GDM1 (cell line): ENCODE measurements around the gene ZNF511.

Source experiments
- DNase-seq: peaks from one replicate; lab custom pipeline; 2025; lab: John Stamatoyannopoulos, UW

The ZNF511 gene

DNA sequence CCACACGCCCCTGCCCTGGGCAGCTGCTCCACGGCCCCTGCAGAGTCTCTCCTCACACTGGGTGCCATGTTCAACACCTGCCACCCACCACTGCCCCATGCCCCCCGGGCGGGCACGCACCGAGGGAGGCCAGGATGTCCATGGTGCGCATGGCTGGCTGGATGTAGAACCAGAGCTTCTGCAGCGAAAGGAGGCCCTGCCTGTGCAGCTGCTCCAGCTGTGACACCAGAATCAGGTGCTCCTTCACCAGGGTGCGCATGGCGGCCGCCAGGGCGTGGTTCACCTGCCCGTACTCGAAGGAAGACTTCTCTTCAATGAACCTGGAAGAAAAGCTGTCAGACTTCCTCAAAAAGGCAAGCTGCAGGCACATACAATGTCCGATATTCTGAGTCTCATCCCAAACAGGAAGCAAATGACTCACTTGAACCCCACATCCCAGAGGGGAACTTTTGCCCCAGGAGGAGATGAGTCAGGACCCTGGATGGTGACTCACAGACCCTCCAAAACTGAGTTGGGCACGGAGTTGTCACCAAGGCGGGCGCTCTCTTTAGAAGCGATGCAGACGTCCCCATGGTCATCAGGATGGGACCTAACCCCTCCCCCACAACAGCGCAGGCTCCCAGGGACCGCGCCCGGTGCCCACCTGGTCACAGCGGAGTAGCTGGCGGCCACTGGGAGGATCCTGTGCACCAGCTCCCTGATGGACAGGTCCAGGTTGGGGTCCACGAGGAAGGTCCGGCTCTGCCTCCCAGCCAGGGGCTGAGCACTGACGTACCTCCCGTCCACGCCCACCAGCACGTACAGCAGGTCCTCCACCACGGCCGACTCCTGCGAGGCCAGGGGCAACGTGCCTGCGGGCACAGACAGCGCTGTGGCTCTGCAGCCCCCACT, 15.6 kb upstream of the ZNF511 start:
- DNase-seq: no peak

DNA sequence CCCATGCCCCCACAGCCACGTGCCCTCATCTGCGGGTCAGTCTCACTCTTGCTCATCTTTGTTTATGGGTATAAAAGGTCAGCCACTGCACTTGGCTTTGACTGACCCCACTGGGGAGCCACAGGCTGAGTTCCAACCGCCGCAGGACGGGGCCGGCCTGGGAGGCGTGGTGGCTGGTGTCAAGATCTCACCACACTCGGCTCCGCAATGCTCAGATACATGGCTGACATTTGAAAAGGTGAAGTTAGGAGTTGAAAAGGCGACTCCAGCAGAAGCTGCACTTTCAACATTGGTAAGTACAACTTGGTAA, 14.9 kb upstream of the ZNF511 start:
- no peak for DNase-seq

DNA sequence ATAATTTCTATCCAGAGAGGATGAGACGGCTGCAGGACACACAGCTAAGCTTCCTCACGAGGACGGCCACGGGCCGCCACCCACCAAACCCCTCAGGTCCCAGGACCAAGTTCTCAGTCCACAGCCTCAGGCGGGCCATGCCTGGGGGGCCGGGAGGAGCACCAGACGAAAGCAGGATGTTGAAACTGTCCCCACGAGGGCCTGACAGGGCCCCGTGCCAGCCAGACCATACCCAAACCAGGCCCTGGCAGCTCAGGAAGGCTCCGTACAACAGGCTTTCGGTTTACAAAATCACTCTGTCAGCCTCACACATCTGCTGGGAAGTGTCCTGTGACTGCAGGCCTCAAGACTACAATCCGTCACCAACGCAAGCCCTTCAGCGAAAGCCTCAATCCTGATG, 14.5 kb upstream of the ZNF511 start:
- no peak for DNase-seq

DNA sequence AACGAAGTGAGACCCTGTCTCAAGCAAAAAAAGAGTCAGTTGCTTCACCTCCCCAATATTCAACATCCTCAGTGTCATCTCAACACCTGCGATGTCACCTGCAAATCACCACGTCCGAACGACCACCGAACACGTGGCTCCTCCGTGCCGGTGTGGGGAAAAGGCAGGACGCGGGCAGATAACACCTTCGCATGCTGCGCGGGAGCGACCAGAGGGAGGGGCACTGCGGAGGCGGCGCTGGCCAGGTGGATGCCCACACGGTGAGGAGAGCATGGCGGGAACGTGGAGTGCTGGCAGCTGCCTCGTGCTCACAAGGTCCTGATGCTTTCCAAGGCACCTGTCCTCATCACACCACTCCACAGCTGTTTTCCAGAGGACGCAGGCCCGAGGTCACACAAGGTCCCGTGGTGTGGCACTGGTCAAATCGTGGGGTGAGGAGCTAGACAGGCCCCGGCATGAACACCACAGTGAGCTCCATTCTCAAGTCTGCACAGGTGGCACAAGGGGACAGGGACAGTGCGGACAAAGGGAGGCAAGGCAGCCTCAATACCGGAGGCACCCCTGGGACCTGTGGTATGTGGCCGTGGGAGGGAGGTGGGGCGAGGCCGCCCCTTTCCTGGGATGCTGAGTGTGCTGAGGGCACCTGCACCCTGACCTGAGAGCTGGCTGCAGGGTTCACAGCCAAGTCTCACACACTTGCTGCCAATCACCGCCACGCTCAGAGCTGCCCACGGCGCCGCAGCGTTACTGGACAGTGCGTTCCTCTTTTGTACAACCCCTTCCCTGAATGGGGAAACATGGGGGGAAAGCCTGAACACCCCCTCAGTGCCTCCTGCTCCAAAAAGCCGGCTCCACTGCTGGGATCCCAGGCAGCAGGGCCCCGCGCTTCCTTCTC, 13.0 kb upstream of the ZNF511 start:
- no peak for DNase-seq

DNA sequence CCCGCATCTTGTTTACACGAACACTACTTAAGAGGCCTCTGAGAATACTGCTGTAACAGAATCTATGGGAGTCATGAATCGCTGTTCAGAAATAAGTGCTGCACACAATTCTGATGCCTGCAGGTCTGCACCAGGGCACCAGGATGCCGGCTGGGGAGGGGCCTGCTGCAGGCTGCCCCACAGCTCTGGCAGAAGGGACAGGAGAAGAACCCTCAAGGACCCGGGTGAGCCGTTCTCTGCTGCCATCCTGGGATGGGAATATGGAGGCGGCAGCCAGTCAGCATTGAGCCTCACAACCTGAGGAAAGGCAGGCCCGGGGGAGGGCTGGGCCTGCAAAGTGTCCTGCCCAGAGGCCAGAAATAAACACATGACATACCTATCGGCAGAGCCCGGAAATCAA, 11.2 kb upstream of the ZNF511 start:
- no peak for DNase-seq

DNA sequence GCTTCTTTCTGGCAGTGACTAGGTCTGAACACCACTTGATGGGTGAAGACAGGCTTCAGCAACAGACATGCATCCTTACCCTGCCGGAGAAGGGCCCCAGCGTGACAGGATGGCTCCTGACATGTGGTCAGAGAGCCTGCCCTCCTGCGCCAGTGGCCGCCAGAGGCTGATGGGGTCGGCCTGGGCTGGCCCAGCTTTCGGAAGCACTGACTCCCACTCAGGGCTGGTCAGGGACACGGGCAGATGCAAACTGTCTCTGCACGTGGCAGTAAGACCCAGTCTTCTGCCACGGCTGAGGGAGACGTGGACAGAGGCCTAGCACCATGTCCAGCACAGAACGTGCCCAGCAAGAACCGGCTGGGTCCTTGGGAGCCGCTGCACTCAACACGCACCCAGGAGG, 10.2 kb upstream of the ZNF511 start:
- no peak for DNase-seq

DNA sequence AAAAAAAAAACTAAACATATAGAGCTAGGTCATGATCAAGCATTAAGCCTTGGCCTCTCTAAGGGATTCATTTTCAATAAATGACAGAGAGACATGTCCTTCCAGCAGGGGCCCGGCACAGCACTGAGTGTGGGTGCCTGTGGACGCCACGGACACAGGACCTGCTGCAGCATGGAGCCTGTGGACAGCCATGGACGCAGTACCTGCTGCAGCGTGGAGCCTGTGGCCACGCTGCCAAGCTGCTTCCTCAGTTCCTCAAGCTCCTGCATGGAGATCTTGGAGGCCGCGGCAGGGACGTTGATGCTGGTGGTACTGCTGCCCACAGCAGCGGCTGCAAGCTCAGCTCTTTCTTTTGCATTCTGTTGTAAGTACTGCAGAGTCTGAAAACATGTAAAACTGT, 9.5 kb upstream of the ZNF511 start:
- DNase-seq: no peak

DNA sequence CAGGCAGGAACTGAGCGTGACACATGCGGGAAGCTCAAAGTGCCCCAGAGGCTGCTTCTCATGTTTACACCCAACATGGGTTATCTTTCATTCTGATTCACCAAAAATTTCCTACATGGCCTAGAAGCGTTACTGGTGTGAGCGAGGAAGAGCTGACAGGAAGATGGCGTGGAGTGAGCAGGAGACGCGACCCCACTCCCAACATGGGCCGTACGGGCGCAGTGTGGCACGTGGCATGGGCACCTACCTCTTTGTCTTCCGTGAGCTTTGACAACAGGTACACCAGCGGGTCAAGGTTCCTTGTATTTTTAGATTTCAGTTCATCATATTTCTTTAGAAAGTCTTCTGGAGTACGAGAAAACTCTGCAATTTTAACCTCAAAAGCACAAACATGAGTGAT, 9.0 kb upstream of the ZNF511 start:
- no peak for DNase-seq

DNA sequence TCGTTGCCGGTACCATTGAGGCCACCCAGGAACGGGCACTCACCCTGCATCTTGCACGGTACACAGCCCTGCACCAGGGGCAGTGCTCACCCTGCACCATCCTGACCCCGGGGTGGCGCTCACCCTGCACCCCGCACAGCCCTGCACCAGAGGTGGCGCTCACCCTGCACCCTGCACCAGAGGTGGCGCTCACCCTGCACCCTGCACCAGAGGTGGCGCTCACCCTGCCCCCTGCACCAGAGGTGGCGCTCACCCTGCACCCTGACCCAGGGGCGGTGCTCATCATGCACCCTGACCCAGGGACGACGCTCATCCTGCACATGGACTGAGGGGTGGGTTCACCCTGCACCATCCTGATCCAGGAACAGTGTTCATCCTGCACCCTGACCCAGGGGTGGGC, 6.5 kb upstream of the ZNF511 start:
- no peak for DNase-seq

DNA sequence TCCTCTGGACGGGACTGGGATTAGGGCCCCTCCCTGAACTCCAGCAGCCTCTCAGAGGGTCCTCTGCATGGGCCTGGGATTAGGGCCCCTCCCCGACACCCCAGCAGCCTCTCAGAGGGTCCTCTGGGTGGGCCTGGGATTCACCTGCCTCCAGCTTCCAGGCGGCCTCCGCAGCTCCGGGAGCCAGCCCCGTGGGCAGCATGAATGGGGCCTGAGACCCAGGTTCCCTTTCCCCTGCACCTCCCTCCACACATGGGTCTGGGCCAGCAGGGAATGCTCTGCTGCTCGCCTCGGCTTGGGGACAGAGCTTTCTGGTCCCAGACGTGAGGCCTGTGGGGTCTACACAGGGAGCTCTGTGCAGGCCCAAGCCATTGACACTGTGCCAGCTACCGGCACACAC, 5.5 kb upstream of the ZNF511 start:
- no peak for DNase-seq

DNA sequence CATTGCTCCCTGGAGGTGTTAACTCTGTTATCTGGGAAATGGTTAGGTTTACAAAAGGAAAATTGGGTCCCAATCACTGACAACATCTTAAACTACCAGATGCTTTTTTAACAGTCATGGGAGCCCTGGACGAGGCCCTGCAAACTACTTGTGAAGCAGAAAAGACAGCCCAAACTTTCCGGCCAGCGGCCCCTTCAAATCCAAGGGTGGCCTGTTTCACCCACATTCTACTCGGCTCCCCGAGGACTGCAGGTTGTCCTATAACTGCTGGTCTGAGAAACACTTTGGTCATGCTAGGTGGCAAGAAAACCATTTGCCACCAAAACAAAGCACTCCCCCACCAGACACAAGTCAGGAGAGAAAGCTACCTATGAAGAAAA, 2.6 kb upstream of the ZNF511 start:
- no peak for DNase-seq

DNA sequence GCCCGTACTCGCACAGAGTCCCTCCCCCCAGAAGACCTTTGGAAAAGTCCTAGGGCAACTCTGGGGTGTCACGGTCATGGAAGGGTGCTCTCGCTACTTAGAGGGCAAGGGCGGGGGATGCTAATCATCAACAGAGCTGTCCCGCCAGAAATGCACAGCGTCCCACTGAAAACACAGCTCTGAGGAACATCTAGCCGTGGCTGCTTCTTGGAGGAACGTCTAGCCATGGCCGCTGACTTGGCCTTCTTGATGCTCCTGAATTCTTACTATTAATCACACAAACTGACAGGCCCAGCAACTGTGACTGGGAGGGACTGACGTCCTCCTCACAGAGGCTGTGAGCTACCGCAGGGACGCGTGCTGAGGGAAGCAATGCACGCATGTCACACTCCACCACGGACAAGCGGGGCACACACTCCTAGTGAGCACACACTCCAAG, 1.8 kb upstream of the ZNF511 start:
- DNase-seq: no peak

DNA sequence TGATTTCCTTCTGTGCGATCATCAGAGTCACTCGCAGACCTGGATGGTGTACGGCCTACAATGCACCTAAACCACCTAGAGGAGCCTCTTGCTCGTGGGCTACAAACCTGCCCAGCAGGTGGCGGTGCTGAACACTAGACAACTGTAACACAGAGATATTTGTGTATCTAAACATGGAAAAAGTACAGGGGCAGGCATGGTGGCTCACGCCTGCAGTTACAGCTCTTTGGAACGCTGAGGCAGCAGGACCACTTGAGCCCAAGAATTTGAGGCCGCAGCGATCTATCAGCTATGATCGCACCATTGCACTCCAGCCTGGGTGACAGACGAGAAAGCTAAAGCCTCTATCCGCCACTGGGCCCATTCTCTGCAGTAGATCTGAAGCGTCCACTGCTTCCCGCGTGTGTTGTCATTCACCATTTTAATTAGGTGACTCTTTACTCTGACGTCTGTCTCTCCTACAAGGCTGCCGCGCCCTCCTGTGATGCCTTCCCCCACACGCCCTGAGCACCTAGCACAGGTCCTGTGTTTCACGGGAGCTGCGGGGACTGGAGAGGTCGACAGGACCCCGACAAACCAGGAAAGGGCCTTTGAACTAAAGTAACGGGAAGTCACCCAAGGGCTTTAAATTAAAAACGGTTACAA, 816 bp upstream of the ZNF511 start:
- peak; percentile 59 for DNase-seq

DNA sequence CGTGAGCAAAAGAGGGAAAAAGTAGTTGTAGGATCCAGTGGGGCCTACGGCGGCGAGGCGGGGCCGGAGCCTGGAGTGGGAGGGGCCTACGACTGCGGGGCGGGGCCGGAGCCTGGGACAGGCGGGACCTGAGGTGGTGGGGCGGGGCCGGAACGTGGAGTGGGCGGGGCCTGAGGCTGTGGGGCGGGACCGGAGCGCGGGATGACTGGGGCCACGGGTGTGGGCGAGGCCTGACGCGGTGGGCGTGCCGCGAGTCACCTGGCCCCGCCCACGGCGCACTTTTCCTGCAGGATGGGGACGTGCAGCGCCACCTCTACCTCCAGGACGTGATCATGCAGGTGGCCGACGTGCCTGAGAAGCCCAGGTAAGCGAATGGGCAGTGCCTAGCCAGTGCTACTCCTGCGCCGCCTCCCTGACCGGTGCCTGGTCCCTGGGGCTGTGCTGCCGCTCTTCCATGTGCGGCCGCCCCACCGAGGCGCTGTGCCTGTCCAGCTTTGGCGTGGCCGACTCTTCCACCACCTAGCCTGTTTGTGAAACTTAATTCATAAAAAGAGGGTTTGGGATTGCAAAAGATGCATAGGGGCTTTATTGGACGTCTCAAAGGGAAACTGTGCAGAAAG, 496 bp downstream of the ZNF511 start:
- peak; percentile 89 for DNase-seq

DNA sequence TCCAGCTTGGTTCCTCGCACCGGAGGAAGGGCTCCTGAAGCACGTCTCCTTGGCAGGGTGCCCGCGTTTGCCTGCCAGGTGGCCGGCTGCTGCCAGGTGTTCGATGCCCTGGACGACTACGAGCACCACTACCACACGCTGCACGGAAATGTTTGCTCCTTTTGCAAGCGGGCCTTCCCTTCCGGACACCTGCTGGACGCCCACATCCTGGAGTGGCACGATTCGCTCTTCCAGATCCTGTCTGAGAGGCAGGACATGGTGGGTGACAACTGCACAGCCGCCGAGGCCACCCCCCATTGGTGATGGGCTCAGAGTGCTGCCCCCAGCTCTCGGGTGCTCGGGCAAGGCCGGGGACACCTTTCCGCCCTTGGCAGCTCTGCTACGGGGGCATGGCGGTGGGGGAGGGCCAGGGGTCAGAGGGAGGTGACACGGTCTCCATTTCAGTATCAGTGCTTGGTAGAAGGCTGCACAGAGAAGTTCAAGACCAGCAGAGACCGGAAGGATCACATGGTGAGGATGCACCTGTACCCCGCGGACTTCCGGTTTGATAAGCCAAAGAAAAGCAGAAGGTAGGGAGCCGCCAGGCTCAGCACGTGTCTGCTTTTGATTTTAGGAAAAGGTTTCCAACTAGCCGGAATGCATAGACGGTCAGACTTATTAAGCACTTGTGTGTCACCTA, 1.1 kb downstream of the ZNF511 start:
- DNase-seq: no peak

DNA sequence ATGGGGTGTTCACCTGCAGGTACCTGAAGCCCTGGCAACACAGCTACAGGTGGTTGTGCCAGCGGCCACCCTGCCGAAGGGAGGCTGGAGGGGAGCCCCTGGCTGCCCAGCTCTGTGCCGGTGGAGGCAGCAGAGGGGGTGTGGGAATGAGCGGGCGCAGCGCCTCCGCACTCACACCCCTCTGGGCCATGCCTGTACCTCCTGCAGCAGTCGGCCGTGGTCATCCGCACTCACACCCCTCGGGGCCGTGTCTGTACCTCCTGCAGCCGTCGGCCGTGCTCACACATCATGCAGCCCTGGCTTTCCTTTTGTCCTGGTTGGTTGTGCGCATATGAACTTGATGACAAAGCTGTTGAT, 1.7 kb downstream of the ZNF511 start:
- DNase-seq: no peak

DNA sequence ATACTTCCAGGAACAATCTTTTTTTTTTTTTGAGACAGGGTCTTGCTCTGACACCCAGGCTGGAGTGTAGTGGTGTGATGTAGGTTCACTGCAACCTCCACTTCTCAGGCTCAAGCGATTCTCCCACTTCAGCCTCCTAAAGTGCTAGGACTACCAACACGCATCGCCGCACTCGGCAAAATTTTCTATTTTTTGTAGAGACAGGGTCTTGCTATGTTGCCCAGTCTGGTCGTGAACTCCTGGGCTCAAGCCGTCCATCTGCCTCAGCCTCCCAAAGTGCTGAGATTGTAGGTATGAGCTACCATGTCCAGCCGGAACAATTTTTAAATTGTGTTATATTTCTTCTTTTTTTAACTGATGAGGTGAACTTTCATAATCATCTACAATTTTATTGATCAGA, 2.1 kb downstream of the ZNF511 start:
- DNase-seq: no peak

DNA sequence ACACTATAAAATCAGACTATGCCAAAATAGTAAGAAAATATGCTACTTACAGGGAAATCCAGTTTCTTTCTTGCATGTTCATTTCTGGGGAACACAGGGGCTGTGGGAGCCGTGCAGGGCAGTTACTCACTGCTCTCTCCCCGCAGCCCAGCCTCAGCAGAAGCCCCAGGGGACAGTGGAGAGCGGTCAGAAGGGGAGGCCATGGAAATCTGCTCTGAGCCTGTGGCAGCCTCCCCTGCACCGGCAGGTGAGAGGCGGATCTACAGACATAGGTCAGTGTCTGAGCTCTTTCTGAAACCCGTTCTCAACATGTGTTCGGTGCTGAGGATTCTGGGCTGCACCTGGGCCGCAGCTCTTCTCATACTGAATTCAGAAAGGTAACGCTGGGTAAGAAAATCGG, 2.9 kb downstream of the ZNF511 start:
- DNase-seq: no peak

DNA sequence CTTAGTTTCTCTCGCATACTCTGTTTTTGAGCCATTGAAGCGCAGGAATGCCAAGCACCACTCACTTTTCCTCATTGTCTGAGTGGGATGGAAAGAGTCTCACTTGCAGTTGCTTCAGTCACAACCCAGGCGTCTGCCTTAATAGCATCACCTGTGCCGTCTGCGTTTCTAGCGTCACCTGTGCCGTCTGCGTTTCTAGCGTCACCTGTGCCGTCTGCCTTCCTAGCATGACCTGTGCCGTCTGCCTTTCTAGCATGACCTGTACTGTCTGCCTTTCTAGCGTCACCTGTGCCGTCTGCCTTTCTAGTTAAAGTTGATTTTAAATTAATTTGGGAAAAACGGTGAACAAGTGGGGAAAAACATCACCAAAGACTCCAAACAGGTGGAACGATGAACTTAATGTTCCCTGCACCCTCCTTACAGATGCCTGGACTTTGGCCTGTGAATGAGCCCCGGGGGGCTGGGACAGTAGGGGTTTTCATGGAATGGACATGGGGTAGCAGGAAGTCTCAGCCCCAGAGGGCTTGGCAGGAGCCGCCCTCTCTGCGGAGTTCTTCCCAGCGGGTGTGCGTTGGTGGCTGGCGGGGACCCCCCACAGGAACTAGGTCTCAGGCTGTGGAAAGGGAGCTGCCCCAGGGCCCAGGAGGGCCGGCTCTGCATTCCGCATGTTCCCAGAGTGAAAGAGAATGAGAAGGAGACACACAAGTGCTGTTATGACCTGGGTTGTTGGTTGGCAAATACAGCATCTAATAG, 3.5 kb downstream of the ZNF511 start:
- DNase-seq: no peak

DNA sequence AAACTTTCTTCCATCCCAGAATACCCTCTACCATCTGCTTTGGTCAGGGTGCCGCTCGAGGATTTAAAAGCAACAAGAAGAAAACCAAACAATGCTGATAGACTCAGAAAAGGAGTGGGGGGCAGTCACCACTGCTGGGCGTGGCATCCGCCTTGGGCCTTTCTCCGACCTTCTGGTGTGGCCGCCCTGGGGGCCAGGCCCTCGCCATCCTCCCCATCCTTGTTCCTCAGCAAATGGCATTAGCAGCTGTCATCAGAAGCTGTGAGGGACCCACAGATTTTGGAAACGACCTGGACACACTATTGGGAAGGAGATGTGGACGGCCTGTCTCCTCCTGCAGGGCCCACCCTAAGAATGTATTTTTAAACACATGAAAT, 4.0 kb downstream of the ZNF511 start:
- no peak for DNase-seq

DNA sequence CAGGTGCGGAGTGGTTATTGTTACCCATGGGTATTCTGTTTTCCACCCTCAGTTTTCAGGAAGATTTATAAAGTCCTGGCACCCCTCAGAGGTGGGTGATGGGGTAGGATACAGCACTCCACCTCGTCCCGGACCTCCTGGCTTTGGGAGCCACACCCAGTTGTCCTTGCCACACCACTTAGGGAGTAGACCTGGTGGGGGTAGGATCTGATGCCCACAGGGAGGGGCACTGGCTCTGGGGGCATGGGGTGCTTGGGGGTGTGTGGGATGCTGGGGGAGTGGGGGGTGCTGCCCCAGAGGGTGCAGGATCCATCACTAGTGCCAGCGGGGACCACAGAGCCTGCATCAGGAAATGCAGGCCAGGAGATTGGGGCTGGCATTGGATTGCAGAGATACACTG, 4.5 kb downstream of the ZNF511 start:
- no peak for DNase-seq
